Activated CD8-positive, alpha-beta memory T cell treated with anti-CD3 and anti-CD28 coated beads, Interleukin-2, amount 50 U/mL, for 4 hours (primary cell): ENCODE data around the gene SAP130.

Source experiments
- DNase-seq: peaks from one replicate; pipeline ENCODE4 v3.0.0-alpha.2; 2020

Gene SAP130

GRCh38 chr2:128024816-128025215, 3.0 kb downstream of the SAP130 start:
- DNase-seq, result no peak

GRCh38 chr2:128017561-128017960, 10.3 kb downstream of the SAP130 start:
- no peak for DNase-seq

- DNase-seq, result no peak
Measured at GRCh38 chr2:128016620-128017019, 11.2 kb downstream of the SAP130 start.

GRCh38 chr2:128012698-128013097, 15.2 kb downstream of the SAP130 start:
- DNase-seq, result no peak

- no peak for DNase-seq
Measured at GRCh38 chr2:128008074-128008672, 19.7 kb downstream of the SAP130 start.

- DNase-seq, result no peak
Measured at GRCh38 chr2:128004509-128004908, 23.4 kb downstream of the SAP130 start.

GRCh38 chr2:128003463-128003862, 24.4 kb downstream of the SAP130 start:
- no peak for DNase-seq

- no peak for DNase-seq
Measured at GRCh38 chr2:127996160-127996559, 31.7 kb downstream of the SAP130 start.

GRCh38 chr2:127995725-127996124, 32.1 kb downstream of the SAP130 start:
- DNase-seq, result no peak

- no peak for DNase-seq
Measured at GRCh38 chr2:127993659-127994058, 34.2 kb downstream of the SAP130 start.

GRCh38 chr2:127991742-127992141, 36.1 kb downstream of the SAP130 start:
- DNase-seq, result no peak

GRCh38 chr2:127986548-127987079, 41.2 kb downstream of the SAP130 start:
- DNase-seq, result no peak

GRCh38 chr2:127985735-127986134, 42.1 kb downstream of the SAP130 start:
- DNase-seq, result no peak

- no peak for DNase-seq
Measured at GRCh38 chr2:127985026-127985734, 42.7 kb downstream of the SAP130 start.

GRCh38 chr2:127984551-127984950, 43.3 kb downstream of the SAP130 start:
- DNase-seq, result no peak

GRCh38 chr2:127969446-127969845, 58.4 kb downstream of the SAP130 start:
- no peak for DNase-seq

GRCh38 chr2:127968610-127969339, 59.1 kb downstream of the SAP130 start:
- no peak for DNase-seq

- DNase-seq, result no peak
Measured at GRCh38 chr2:127961729-127962128, 66.1 kb downstream of the SAP130 start.

- DNase-seq, result no peak
Measured at GRCh38 chr2:127957240-127957639, 70.6 kb downstream of the SAP130 start.

GRCh38 chr2:127954857-127955256, 73.0 kb downstream of the SAP130 start:
- no peak for DNase-seq

- no peak for DNase-seq
Measured at GRCh38 chr2:127953849-127954248, 74.0 kb downstream of the SAP130 start.

- no peak for DNase-seq
Measured at GRCh38 chr2:127953128-127953718, 74.6 kb downstream of the SAP130 start.

- DNase-seq, result no peak
Measured at GRCh38 chr2:127951026-127951425, 76.8 kb downstream of the SAP130 start.
